Loucy (cell line): ENCODE results near the gene AGAP1.

Source experiments
- H2AFZ ChIP-seq: fragments of 200-600 bp; sonication (generic); 2 replicates; pipeline ENCODE4 v1.6.0; 2016; ENCODE audit warnings: antibody characterized with exemption, mild to moderate bottlenecking, low read length, moderate library complexity
- H3F3A ChIP-seq: fragments of 200-600 bp; 2 replicates; pipeline ENCODE4 v1.6.0; 2016; ENCODE audit warnings: antibody characterized with exemption, low read depth, mild to moderate bottlenecking
- H3K27me3 ChIP-seq: fragments of 200-600 bp; sonication (generic); 2 replicates; pipeline ENCODE4 v1.6.1; 2014; ENCODE audit warnings: low read length, mild to moderate bottlenecking; ENCODE audit not compliant: insufficient read depth, poor library complexity, severe bottlenecking
- H3K36me3 ChIP-seq: fragments of 200-600 bp; sonication (generic); 2 replicates; pipeline ENCODE4 v1.6.1; 2016; ENCODE audit warnings: low read length; ENCODE audit not compliant: insufficient read depth
- H3K4me1 ChIP-seq: fragments of 200-600 bp; sonication (generic); 2 replicates; pipeline ENCODE4 v1.5.1; 2014; ENCODE audit warnings: low read length, mild to moderate bottlenecking; ENCODE audit not compliant: insufficient read depth, poor library complexity, severe bottlenecking
- H3K4me2 ChIP-seq: fragments of 200-600 bp; sonication (generic); 2 replicates; pipeline ENCODE4 v1.6.0; 2014; ENCODE audit warnings: antibody characterized with exemption, low read length, low read depth, mild to moderate bottlenecking; ENCODE audit not compliant: poor library complexity, severe bottlenecking
- H3K4me3 ChIP-seq: fragments of 200-600 bp; sonication (generic); 2 replicates; pipeline ENCODE4 v1.5.1; 2014; ENCODE audit warnings: low read length, mild to moderate bottlenecking, mixed read lengths; ENCODE audit not compliant: poor library complexity, severe bottlenecking
- H3K79me2 ChIP-seq: fragments of 200-600 bp; sonication (generic); 2 replicates; pipeline ENCODE4 v1.6.1; 2014; ENCODE audit warnings: low read length; ENCODE audit not compliant: insufficient read depth
- H3K9ac ChIP-seq: fragments of 200-600 bp; sonication (generic); 2 replicates; pipeline ENCODE4 v1.6.0; 2014; ENCODE audit warnings: mild to moderate bottlenecking, low read depth, low read length, moderate library complexity; ENCODE audit not compliant: poor library complexity, severe bottlenecking
- H3K9me2 ChIP-seq: fragments of 200-600 bp; sonication (generic); replicated peaks from 2 replicates; pipeline ENCODE4 v1.6.1; 2016; ENCODE audit warnings: low read depth, low read length, mixed read lengths
- H3K9me3 ChIP-seq: fragments of 200-600 bp; sonication (generic); 2 replicates; pipeline ENCODE4 v1.6.1; 2014; ENCODE audit warnings: mild to moderate bottlenecking, antibody characterized with exemption, low read length, low read depth; ENCODE audit not compliant: insufficient read depth
- H4K20me1 ChIP-seq: fragments of 200-600 bp; sonication (generic); 2 replicates; pipeline ENCODE4 v1.6.0; 2014; ENCODE audit warnings: antibody characterized with exemption, low read length, mild to moderate bottlenecking; ENCODE audit not compliant: insufficient read depth, poor library complexity, severe bottlenecking
- EZH2phosphoT487 ChIP-seq: fragments of 200-600 bp; IDR thresholded peaks from 2 replicates; pipeline ENCODE4 v1.6.1; 2018; ENCODE audit warnings: antibody characterized with exemption, mild to moderate bottlenecking, moderate library complexity, borderline replicate concordance
- TF ChIP-seq, protein P1 (sequence below): fragments of 200-600 bp; sonication (generic); conservative IDR thresholded peaks from 2 replicates; pipeline ENCODE4 v1.5.1; 2014; ENCODE audit warnings: mild to moderate bottlenecking, antibody characterized with exemption, low read length

AGAP1 gene

GRCh38 chr2:235651643-235652042 lies 157.8 kb downstream of the AGAP1 start:
- Histone ChIP-seq H3K4me3 (no peak overlapping the region), H3K9me2 (no peaks in the 10 kb centered on the region), H3F3A (no peaks in the 10 kb centered on the region), H3K4me2 (no peak overlapping the region), H3K36me3 (no peaks in the 10 kb centered on the region), H3K9me3 (no peaks in the 10 kb centered on the region), H3K4me1 (no peaks in the 10 kb centered on the region), H3K79me2 (no peaks in the 10 kb centered on the region), H2AFZ (no peak overlapping the region), H3K9ac (no peak overlapping the region), H3K27me3 (no peaks in the 10 kb centered on the region), H4K20me1 (no peaks in the 10 kb centered on the region)
- no peak for TF ChIP-seq EZH2phosphoT487
- TF ChIP-seq, protein P1, sequence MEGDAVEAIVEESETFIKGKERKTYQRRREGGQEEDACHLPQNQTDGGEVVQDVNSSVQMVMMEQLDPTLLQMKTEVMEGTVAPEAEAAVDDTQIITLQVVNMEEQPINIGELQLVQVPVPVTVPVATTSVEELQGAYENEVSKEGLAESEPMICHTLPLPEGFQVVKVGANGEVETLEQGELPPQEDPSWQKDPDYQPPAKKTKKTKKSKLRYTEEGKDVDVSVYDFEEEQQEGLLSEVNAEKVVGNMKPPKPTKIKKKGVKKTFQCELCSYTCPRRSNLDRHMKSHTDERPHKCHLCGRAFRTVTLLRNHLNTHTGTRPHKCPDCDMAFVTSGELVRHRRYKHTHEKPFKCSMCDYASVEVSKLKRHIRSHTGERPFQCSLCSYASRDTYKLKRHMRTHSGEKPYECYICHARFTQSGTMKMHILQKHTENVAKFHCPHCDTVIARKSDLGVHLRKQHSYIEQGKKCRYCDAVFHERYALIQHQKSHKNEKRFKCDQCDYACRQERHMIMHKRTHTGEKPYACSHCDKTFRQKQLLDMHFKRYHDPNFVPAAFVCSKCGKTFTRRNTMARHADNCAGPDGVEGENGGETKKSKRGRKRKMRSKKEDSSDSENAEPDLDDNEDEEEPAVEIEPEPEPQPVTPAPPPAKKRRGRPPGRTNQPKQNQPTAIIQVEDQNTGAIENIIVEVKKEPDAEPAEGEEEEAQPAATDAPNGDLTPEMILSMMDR: no peak

GRCh38 chr2:235654103-235654813 lies 160.4 kb downstream of the AGAP1 start:
- H3K9me2 ChIP-seq: no peaks in the 10 kb centered on the region
- no peak overlapping the region for H3K9ac ChIP-seq
- no peak overlapping the region for H3K4me3 ChIP-seq
- H3K4me2 ChIP-seq: no peak overlapping the region
- H3K79me2 ChIP-seq: no peaks in the 10 kb centered on the region
- TF ChIP-seq EZH2phosphoT487: no peak
- TF ChIP-seq, protein P1: no peak
- H3K36me3 ChIP-seq: no peaks in the 10 kb centered on the region
- no peaks in the 10 kb centered on the region for H3F3A ChIP-seq
- H3K4me1 ChIP-seq: no peaks in the 10 kb centered on the region
- no peak overlapping the region for H2AFZ ChIP-seq
- no peaks in the 10 kb centered on the region for H4K20me1 ChIP-seq
- no peaks in the 10 kb centered on the region for H3K9me3 ChIP-seq
- H3K27me3 ChIP-seq: no peaks in the 10 kb centered on the region

GRCh38 chr2:235658351-235659174 lies 164.7 kb downstream of the AGAP1 start:
- H3K9ac ChIP-seq: no peak overlapping the region
- H3K9me2 ChIP-seq: no peaks in the 10 kb centered on the region
- H3K79me2 ChIP-seq: no peaks in the 10 kb centered on the region
- TF ChIP-seq EZH2phosphoT487: no peak
- TF ChIP-seq, protein P1: no peak
- H3K27me3 ChIP-seq: no peaks in the 10 kb centered on the region
- no peak overlapping the region for H3K4me2 ChIP-seq
- no peaks in the 10 kb centered on the region for H3F3A ChIP-seq
- H3K4me1 ChIP-seq: no peaks in the 10 kb centered on the region
- no peaks in the 10 kb centered on the region for H4K20me1 ChIP-seq
- no peaks in the 10 kb centered on the region for H3K36me3 ChIP-seq
- no peaks in the 10 kb centered on the region for H3K9me3 ChIP-seq
- no peak overlapping the region for H2AFZ ChIP-seq
- H3K4me3 ChIP-seq: no peak overlapping the region
